Activated CD8-positive, alpha-beta memory T cell treated with anti-CD3 and anti-CD28 coated beads for 48 hours (primary cell): ENCODE results near the gene PPM1M.

Experiments used
- DNase-seq, 3 experiments: peaks; one replicate each; pipeline ENCODE4 v3.0.0-alpha.2; 2020; ENCODE audit warnings: low read depth in 2 of 3, low spot score in 2 of 3

PPM1M gene

DNA sequence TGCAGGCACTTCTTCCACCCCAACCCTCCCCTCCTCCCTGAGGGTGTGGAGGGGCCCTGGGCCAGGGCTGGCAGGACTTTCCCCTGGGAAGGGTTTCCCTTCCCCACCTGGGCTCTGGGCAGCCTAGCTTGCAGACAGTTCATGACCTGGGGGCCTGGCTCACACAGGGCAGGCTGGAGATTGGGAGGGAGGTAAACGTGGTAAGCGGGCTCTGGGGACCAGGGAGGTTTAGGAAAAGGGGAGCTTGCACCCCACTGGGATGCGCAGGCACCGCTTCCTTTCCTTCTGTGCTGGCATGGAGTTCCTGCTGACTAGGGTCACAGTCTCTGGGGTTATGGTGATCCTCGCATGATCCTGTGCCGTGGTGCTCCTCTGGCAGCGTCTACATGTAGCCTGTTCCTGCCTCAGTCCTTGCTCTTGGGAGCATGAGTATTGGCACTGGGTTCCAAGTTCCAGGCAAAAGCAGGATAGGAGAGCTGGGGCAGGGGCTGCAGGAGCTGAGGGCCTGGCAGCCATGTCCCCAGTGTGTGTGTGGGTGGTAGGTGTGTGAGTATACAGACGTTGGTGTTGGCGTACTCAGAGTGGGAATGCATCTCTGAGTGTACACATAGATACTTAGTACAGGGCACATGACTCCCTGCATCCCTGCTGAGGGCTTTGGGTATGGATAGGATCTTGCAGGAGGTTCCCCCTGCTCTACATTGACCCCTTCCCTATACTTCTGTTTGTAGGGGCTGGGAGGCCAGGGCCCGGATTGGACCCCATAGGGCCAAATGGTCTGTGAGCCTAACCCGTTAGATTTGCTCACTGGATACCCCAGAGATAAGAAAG lies 49.0 kb downstream of the PPM1M start:
- no peak for DNase-seq

DNA sequence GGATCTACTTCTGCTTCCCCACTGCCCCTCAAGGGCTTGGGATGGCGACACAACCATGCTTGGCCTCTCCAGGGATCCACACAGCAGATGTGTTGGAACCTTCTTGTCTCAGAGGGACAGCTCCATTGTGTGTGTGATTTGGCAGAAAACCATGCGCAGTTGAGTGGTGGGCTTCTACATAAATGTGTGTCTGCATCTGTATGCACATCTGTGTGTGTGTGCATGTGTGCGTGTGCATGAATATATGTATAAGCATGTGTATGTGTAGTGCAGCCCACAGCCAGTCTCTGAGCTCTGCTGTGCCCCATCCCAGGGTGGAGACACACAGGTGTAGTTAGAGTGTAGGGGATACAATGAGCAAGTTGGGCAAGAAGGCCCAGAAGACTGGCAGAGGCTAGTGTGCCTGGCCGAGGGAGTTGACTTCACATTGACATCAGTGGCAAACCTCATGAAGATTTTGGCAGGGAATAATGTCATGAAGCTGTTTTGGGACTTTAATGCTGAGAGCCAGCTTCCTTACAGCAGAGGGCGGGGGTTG lies 50.2 kb downstream of the PPM1M start:
- no peak for DNase-seq

DNA sequence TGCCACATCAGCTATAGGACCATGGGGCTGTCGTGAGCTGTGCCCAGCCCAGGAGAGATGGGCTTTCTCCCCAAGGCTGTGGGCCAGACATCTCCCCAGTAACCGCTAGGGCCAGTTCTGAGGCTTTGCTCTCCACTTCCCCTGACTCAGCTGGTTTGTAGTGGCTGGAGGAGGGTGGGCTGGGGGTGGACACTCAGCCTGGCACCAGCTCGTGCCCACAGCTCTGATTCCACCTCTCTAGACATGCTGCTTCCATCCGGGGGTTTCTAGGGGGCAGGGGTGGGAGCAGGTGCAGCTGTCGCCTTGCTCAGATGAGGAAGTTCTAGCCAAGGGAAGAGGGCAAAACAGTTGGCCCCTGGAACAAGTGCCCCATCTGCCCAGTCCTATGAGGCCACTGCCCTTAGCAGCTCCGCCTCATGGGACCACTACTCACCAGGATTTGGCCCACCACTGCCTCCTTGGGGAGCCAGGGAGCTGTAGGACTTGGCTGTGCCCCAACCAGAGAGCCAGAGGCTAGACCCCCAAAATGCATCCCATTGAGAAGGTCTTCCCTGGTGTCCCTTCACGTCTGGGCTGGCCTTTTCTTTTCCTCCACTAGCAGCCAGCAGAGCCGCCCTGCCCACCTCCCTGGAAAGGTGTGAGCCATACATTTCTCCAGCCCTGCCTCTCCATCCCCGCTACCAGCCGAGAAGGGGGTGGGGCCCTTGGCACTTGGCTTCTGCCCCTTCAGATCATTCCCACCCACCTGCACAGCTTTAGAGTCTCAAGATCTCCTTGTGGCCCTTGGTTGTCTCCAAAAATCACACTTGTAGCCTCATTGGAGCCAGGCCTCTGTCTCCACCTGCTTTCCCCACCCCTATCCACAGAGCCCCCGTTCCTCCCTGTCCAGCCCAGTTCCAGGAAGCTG lies 51.9 kb downstream of the PPM1M start:
- no peak for DNase-seq

DNA sequence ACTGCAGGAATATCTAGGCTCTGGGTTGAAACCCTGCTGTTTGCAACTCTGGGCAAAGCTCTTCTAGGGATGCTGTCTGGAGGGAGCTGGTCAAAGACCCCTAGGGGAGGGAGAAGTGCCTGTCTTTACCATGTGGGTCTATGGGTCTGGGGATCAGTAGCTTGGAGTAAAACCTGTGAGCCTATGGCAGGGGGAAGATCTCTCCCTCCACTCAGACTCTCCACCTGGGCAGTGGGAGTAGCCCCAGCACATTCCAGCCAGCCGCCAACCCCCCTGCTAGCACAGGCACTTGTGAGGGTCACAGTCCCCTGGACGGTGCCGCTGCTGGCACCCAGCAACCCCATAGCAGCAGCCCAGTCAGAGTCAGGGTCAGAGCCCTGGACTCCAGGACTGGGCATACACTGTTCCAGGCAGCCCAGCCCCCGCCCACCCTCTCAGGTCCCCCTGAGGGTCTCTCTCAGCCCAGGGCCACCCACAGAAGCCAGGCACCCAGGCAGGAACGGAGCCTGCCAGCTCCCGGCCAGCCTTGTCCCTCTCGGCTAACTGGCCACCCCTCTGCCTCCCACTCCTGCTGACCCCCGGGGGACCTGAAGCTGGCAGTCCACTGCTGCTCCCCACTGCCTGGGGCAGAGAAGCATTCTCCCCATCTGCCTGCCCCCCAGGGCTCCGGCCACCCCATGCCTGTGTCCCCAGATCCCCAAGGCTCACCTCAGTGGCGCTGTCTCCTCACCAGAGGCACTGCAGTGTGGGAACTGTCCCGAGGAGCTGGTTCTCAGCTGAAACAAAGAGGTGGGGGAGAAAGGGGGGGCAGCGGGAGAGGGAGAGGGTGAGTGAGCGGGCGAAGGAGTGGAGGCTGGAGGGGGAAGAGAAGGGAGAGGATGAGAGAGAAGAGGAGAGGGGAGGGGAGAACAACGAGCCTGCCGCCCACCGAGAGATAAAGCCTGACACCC lies 52.9 kb downstream of the PPM1M start:
- DNase-seq, result no peak

DNA sequence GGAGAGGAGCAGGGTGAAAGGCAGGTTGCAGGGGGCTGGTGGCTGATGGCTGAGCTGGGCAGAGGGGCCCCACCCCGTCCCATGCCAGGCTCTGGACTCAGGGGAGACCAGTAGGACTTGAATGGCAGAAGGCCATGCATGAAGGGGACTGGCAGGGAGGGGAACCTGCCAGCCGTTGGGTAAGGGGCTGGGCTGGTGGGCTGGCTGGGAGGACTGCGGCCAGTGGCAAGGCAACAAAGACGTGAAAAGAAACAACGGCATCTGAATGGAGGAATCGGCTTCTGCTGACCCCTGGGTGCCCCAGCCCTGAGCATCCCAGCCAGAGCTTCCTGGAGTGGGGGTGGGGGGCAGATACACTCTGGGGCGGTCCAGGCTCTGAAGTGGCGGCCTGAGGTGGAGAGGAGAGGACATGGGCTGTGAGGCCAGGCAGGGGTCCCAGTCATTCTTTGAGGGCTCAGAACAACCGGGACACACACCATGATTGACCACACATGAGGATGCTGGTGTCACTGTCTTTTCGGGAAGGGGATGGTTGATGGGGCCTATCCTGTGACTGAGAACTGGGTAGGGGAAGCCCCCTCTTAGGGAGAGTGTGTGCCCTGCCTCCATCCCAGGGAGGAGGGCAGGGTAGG lies 53.8 kb downstream of the PPM1M start:
- DNase-seq, result no peak
